ENCODE measurements around the gene PLAGL2.
"Not testable (repeated sequence)": the region's sequence is repeated elsewhere in the genome, so short reads cannot be mapped to it uniquely, and the experiment has no call there.

The PLAGL2 gene

GRCh38 chr20:32204205-32205109 is 3.1 kb downstream of the PLAGL2 start:
- DNase-seq, result no peak

GRCh38 chr20:32203356-32204204 is 4.0 kb downstream of the PLAGL2 start:
- DNase-seq, result no peak

- no peak for DNase-seq
These were observed 5.6 kb downstream of the PLAGL2 start for GRCh38 chr20:32201977-32202363.

GRCh38 chr20:32201296-32201976 is 6.1 kb downstream of the PLAGL2 start:
- DNase-seq, result no peak

- no peak for DNase-seq
These were observed 8.5 kb downstream of the PLAGL2 start for GRCh38 chr20:32199006-32199405.

GRCh38 chr20:32197136-32197535 is 10.4 kb downstream of the PLAGL2 start:
- not testable (repeated sequence) for DNase-seq

GRCh38 chr20:32196613-32197012 is 10.9 kb downstream of the PLAGL2 start:
- DNase-seq, result not testable (repeated sequence)

- DNase-seq, result no peak
These were observed 12.0 kb downstream of the PLAGL2 start for GRCh38 chr20:32195581-32195980.

- no peak for DNase-seq
These were observed 13.5 kb downstream of the PLAGL2 start for GRCh38 chr20:32193996-32194395.

GRCh38 chr20:32193336-32193735 is 14.2 kb downstream of the PLAGL2 start:
- DNase-seq, result not testable (repeated sequence)

GRCh38 chr20:32192698-32193097 is 14.8 kb downstream of the PLAGL2 start:
- DNase-seq, result no peak

- no peak for DNase-seq
These were observed 15.7 kb downstream of the PLAGL2 start for GRCh38 chr20:32191873-32192272.

GRCh38 chr20:32191422-32191821 is 16.1 kb downstream of the PLAGL2 start:
- DNase-seq, result no peak

GRCh38 chr20:32190616-32191415 is 16.7 kb downstream of the PLAGL2 start:
- no peak for DNase-seq

GRCh38 chr20:32189691-32190615 is 17.6 kb downstream of the PLAGL2 start:
- peak; percentile 88 for DNase-seq

GRCh38 chr20:32189123-32189410 is 18.5 kb downstream of the PLAGL2 start:
- DNase-seq, result no peak

- DNase-seq, result no peak
These were observed 19.0 kb downstream of the PLAGL2 start for GRCh38 chr20:32188376-32189122.

GRCh38 chr20:32186506-32186905 is 21.0 kb downstream of the PLAGL2 start:
- DNase-seq, result no peak

GRCh38 chr20:32184961-32185603 is 22.5 kb downstream of the PLAGL2 start:
- DNase-seq, result no peak
